Type B pancreatic cell (in vitro differentiated cells): Measurements from ENCODE around the gene MYL9. TPM values are rescaled to one million over a fixed set of nuclear protein-coding genes. Genes with fewer than 3 reads are reported as not detected.

Source experiments
- DNase-seq: peaks from one replicate; pipeline ENCODE4 v3.0.0; 2021; ENCODE audit warnings: mixed read lengths; ENCODE audit not compliant: unreplicated experiment; ENCODE audit errors: extremely low spot score
- H3K27ac Mint-ChIP-seq: 2 replicates; pipeline ENCODE4 v1.8.0; 2021; ENCODE audit warnings: mild to moderate bottlenecking, mixed read lengths
- H3K27me3 Mint-ChIP-seq: 2 replicates; pipeline ENCODE4 v1.8.0; 2021; ENCODE audit warnings: mixed read lengths
- H3K36me3 Mint-ChIP-seq: 2 replicates; pipeline ENCODE4 v1.8.0; 2021; ENCODE audit warnings: mixed read lengths
- H3K4me1 Mint-ChIP-seq: one replicate; pipeline ENCODE4 v1.8.0; 2021; ENCODE audit warnings: mixed read lengths; ENCODE audit not compliant: unreplicated experiment
- H3K4me3 Mint-ChIP-seq: 2 replicates; pipeline ENCODE4 v1.8.0; 2021; ENCODE audit warnings: mild to moderate bottlenecking, mixed read lengths
- H3K9me3 Mint-ChIP-seq: 2 replicates; pipeline ENCODE4 v1.8.0; 2021; ENCODE audit warnings: mixed read lengths
- total RNA-seq: library from RNA; stranded (reverse); gene quantifications from 2 replicates; pipeline ENCODE4 v1.2.1, GENCODE V29; 2021; ENCODE audit warnings: low replicate concordance
- TF ChIP-seq, protein P1 (sequence below): fragments of 200-600 bp; sonication (generic); conservative IDR thresholded peaks from 2 replicates; pipeline ENCODE4 v1.5.0; 2021; ENCODE audit warnings: antibody characterized with exemption, mild to moderate bottlenecking

Gene MYL9
- total RNA-seq, 1 donor from 2014 or later, result 59.0 TPM

GRCh38 chr20:36591854-36592641 lies 50.7 kb downstream of the MYL9 start:
- TF ChIP-seq, protein P1, sequence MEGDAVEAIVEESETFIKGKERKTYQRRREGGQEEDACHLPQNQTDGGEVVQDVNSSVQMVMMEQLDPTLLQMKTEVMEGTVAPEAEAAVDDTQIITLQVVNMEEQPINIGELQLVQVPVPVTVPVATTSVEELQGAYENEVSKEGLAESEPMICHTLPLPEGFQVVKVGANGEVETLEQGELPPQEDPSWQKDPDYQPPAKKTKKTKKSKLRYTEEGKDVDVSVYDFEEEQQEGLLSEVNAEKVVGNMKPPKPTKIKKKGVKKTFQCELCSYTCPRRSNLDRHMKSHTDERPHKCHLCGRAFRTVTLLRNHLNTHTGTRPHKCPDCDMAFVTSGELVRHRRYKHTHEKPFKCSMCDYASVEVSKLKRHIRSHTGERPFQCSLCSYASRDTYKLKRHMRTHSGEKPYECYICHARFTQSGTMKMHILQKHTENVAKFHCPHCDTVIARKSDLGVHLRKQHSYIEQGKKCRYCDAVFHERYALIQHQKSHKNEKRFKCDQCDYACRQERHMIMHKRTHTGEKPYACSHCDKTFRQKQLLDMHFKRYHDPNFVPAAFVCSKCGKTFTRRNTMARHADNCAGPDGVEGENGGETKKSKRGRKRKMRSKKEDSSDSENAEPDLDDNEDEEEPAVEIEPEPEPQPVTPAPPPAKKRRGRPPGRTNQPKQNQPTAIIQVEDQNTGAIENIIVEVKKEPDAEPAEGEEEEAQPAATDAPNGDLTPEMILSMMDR, result peak; percentile 45
- no peak for DNase-seq
- Mint-ChIP-seq H3K36me3 (peaks cover 12% of the 10 kb centered on the region), H3K27me3 (no peaks in the 10 kb centered on the region), H3K9me3 (no peaks in the 10 kb centered on the region), H3K27ac (no peak overlapping the region), H3K4me3 (no peak overlapping the region), H3K4me1 (no peaks in the 10 kb centered on the region)

- Mint-ChIP-seq H3K9me3 (no peaks in the 10 kb centered on the region), H3K27me3 (no peaks in the 10 kb centered on the region), H3K27ac (no peak overlapping the region), H3K4me3 (no peak overlapping the region), H3K36me3 (peaks cover 12% of the 10 kb centered on the region), H3K4me1 (peaks cover 3% of the 10 kb centered on the region)
- TF ChIP-seq, protein P1, result no peak
- DNase-seq, result no peak
Measured at GRCh38 chr20:36593347-36593929, 52.1 kb downstream of the MYL9 start.

GRCh38 chr20:36599912-36600345 lies 58.6 kb downstream of the MYL9 start:
- Mint-ChIP-seq H3K27ac (peak overlapping the region; percentile 53), H3K36me3 (no peaks in the 10 kb centered on the region), H3K27me3 (no peaks in the 10 kb centered on the region), H3K9me3 (no peaks in the 10 kb centered on the region), H3K4me3 (no peak overlapping the region), H3K4me1 (peaks cover 13% of the 10 kb centered on the region)
- TF ChIP-seq, protein P1, result no peak
- no peak for DNase-seq

Other genes starting within 250 kb of the MYL9 start
- gene DLGAP4, start 235.2 kb upstream of the MYL9 start, total RNA-seq, result 78.0 and 79.8 TPM in 2 replicates
- 26.9 and 43.5 TPM in 2 replicates for gene TGIF2, start 32.1 kb downstream of the MYL9 start, total RNA-seq
- 85.8 and 122 TPM in 2 replicates for gene RAB5IF, start 64.3 kb downstream of the MYL9 start, total RNA-seq
- gene SLA2, start 104.7 kb downstream of the MYL9 start, total RNA-seq, result not detected in 2 replicates
- 24.9 and 31.5 TPM in 2 replicates for gene NDRG3, start 204.6 kb downstream of the MYL9 start, total RNA-seq
- gene DSN1, start 232.2 kb downstream of the MYL9 start, total RNA-seq, result 20.0 and 24.1 TPM in 2 replicates